Stimulated activated CD4-positive, alpha-beta T cell treated with anti-CD3 and anti-CD28 coated beads, Interleukin-1b, Interleukin-23, amount 100 ng/mL, for 4 hours (primary cell): ENCODE data around the gene PSMA6.
A peak's percentile ranks its signal among the peaks of the same experiment; 100 is the strongest.
"Not testable (repeated sequence)": the region's sequence is repeated elsewhere in the genome, so short reads cannot be mapped to it uniquely, and the experiment has no call there.

Experiments used
- DNase-seq, 2 donors: peaks; one replicate each; pipeline ENCODE4 v3.0.0-alpha.2; 2020; ENCODE audit warnings: low read depth in 2 of 2

Gene PSMA6

DNA sequence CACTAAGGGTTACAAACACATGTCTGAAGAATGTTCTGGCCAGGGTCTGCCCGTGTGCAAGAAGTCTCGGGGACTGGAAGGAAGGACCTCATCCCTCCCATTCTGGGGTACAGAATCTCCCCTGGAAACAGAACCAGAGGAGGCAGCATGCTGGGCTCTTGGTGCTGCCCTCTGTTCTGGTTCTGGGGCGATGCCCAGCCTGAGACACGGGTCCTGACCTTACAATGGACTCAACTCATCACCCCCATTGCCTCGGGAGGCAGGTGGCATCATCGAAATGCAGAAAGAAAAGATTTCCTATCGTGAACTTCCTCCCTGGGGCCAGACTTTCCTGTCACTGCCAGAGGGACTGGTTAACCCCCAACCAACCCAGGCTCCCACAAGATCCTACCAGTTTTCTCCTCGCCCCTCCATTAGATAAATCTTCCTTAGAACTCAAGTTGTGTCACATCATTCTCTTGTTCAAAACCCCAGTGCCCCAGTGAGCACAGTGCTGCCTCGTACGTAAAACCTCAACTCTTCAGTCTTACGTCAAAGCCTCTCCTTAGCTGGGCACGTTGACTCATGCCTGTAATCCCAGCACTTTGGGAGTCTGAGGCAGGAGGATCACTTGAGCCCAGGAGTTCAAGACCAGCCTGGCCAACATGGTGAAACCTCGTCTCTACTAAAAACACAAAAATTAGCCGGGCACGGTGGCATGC is 52.1 kb downstream of the PSMA6 start:
- no peak for DNase-seq

- no peak for DNase-seq
Measured at GRCh38 chr14:35346738-35347322, 54.6 kb downstream of the PSMA6 start.

DNA sequence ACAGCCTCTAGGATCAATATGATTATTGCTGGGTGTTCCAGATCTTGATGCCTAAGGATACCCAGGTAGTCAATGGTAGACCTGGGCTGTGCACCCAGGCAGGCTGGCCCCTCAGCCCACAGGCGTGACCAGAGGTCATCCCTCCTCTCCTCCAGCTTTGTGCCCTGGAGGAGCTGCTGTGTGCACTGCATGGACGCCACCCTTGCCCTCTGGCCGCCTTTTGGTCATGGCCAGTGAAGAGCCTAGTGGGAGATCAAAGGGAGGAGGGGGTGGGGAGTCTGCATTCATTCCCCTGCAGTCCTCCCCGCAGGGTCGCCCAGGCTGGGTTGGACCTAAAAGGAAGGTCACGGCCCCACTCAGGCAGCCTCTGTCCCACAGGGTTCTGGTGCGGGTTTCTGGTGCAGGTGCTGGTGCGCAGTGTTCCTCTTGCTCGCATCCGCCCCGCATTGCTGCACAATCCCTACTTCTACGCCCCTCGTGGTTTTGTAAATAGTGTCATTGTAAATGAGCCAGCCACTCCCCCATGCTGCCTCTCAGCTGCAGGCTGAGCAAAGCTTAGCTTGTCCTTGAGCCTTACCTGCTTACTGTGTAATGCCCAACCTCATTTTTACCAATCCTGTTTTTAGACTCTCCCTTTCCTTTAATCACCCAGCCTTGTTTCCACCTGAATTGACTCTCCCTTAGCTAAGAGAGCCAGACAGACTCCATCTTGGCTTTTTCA is 55.3 kb downstream of the PSMA6 start:
- DNase-seq, result no peak

GRCh38 chr14:35348044-35348380 is 55.8 kb downstream of the PSMA6 start:
- not testable (repeated sequence) for DNase-seq

DNA sequence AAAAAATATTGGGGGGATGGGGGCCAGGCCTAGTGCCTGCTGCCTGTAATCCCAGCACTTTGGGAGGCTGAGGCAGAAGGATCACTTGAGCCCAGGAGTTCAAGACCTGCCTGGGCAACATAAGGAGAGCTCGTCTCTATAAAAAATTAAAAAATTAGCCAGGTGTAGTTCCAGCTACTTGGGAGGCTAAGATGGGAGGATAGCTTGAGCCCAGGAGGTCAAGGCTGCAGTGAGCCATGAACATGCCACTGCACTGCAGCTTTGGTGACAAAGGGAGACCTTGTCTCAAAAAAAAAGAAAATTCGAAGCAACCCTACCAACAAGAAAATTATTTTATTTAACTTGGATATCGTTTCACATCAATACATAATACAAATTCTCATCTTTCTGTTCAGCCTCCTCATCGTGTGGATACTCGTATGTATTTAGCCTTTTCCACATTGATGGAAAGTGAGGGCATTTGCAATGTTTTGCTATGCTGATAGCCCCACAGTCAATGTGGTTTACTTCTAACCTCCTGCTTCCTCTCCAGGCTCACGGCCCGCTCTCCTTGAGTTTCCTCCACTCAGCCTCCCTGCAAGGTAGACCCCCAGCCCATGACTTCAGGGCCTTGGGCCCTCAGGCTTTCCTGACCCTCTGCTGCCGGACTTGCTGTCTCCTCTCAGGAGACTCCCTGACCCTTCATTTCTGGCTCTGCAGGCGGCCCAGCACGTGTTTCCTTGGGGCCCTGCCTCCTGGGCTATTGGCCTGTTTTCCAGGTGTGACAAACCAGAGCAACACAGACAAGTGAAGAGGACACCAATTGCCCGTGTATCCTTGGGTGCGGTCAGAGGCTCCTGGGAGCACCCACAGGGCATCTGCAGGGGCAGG is 57.5 kb downstream of the PSMA6 start:
- no peak for DNase-seq

- no peak for DNase-seq
Measured at GRCh38 chr14:35351497-35351896, 59.3 kb downstream of the PSMA6 start.

GRCh38 chr14:35351897-35352273 is 59.7 kb downstream of the PSMA6 start:
- no peak for DNase-seq

DNA sequence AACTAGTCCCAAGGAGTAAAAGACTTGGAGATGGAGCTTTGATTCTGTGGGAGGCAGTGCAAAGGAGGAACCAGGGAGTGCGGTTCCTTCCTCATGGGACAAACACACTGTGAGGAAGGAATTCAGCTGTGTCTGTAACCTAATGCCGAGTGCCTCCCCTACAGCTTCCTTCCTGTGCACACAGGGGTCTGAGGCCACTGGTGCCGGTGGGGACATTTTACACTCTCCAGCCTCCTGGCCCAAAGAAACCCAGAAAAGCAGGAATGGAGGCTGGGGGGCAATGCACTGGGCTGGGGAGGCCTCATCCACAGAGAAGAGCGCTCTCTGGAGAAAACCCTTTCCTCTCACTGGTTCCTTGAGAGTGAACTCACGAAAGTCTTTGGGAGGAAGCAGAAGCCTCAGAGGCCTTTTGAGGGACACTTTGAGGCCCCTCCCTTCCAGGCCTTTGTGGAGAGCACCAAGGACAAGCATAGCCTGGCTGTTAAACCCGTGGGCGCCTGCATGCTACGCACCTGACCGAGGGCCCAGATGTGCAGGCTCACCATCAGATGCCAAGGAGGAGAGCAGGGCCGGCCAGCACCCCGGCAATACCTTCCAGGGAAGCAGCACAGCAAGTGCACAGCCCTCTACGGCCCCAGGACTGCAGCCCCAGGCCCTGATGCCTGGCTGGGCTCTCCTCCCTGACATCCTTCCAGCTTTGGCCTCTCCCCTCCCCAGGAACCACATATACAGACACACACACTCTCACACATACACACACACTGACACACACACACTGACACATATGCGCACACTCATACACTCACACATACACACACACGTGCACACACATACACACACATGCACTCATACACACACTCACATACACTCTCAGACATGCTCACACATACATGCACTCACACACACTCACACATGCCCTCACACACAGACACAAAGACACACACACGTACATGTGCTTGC is 60.4 kb downstream of the PSMA6 start:
- no peak for DNase-seq

DNA sequence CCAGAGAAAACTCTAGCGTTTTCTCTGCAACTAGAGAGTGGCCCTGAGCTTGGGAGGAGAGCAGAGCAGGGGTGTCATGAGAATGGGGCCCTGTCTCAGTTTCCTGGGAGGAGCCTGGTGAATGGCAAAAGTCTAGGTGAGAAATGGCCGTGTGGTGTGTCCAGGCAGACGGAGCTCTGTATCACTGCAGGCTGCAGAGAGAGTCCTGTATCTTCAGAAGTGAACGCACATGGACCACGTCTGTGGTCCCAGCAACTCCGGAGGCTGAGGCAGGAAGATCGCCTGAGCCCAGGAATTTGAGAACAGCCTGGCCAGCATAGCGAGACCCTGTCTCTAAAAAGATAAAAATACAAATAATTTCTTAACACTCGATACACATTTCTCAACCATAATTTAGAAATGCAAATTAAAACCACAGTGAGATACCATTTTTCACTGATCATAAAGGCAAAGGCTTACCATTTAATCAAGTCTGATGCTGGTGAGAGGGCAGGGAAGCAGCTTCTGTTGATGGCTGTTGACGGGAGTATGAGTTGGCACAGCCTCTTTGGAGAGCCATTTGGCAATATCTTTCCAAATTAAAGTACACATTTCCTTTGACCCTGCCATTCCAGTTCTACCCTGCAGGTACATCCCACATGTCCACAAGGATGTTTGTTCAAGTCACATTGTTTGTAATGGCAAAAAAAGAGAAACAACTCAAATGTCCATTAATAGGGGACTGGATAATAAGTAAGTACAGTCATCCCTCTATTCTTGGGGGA is 61.4 kb downstream of the PSMA6 start:
- DNase-seq, result no peak

- DNase-seq, result not testable (repeated sequence)
Measured at GRCh38 chr14:35355235-35355634, 63.1 kb downstream of the PSMA6 start.

GRCh38 chr14:35355981-35356841 is 64.0 kb downstream of the PSMA6 start:
- DNase-seq, result no peak

DNA sequence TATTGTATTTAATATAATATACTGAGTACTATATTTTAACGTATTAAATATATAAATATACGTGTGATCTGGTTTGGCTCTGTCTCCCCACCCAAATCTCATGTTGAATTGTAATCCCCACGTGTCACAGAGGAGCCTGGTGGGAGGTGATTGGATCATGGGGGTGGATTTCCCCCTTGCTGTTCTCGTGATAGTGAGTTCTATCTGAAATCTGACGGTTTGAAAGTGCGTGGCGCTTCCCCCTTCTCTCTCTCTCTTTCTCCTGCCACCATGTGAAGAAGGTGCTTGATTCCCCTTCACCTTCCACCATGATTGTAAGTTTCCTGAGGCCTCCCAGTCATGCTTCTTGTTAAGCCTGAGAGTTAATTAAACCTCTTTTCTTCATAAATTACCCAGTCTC is 67.5 kb downstream of the PSMA6 start:
- DNase-seq, result not testable (repeated sequence)

GRCh38 chr14:35361141-35361480 is 68.9 kb downstream of the PSMA6 start:
- no peak for DNase-seq

GRCh38 chr14:35362450-35362849 is 70.3 kb downstream of the PSMA6 start:
- no peak for DNase-seq

DNA sequence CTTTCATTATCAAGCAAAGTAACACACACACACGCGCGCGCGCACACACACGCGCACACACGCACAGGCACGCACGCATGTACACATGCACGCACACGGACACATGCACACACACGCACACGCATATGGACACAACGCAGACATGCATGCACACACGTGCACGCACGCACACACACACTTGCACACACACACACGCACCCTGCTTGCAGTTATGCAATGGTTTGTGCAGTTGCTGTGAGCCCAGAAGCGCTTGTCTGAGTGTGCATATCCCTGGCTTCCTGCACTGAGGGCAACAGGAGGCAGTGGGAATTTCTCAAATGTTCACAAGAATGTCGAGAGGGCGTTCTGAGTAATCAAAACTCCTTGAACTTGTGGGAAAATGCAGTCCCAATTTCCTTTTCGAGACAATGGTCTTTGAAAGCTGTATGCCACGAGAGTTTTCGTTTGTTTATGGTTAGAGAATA is 70.8 kb downstream of the PSMA6 start:
- DNase-seq, result no peak

- DNase-seq, result peak; percentile 50 to 60
Measured at GRCh38 chr14:35365130-35366055, 73.2 kb downstream of the PSMA6 start.

- no peak for DNase-seq
Measured at GRCh38 chr14:35366056-35366451, 73.9 kb downstream of the PSMA6 start.

GRCh38 chr14:35366521-35366976 is 74.4 kb downstream of the PSMA6 start:
- no peak for DNase-seq
